GM21360 (cell line): ENCODE measurements around the gene WDSUB1.
A peak's percentile ranks its signal among the peaks of the same experiment; 100 is the strongest.

ENCODE experiments used
- ATAC-seq: cut with Tn5 transposase; IDR thresholded peaks from one replicate; pipeline ENCODE4 v1.9.1; 2021; ENCODE audit warnings: mild to moderate bottlenecking, moderate library complexity; ENCODE audit not compliant: unreplicated experiment

The WDSUB1 gene

GRCh38 chr2:159267921-159268320, 18.6 kb downstream of the WDSUB1 start:
- no peak for ATAC-seq

- ATAC-seq: no peak
Observed at GRCh38 chr2:159266554-159266953, 19.9 kb downstream of the WDSUB1 start.

DNA sequence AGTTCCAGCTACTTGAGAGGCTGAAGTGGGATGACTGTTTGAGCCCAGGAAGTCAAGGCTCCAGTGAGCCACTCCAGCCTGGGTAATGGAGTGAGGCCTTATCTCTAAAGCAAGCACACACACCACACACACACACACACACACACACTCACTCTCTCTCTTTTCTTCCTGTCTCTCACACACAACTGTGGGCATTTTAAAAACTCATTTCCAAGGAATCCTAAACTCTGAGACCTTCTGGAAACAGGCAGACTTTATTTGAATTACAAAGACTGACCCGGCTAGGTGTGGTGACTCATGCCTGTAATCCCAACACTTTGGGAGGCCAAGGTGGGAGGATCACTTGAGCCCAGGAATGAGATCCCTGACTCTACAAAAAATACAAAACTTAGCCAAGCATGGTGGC, 21.3 kb downstream of the WDSUB1 start:
- ATAC-seq: no peak

GRCh38 chr2:159262904-159263303, 23.6 kb downstream of the WDSUB1 start:
- ATAC-seq: no peak

DNA sequence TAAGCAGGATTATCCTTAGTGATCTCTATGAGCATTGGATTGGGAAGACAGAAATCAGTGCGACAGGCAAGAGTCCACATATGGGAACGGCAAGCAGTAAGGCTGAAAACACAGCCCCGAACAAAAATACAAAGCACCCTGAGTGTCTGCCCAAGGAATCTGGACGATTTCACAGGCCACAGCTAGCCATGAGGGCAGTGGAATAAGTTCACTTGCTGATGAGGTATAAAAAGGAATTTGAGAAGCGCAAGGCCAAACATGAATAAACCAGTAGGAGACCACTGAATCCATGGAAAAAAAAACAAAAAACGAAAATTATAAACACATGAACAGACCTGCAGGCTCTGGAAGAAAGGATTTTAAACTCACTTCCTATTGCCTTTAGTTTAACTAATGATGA, 24.3 kb downstream of the WDSUB1 start:
- no peak for ATAC-seq

DNA sequence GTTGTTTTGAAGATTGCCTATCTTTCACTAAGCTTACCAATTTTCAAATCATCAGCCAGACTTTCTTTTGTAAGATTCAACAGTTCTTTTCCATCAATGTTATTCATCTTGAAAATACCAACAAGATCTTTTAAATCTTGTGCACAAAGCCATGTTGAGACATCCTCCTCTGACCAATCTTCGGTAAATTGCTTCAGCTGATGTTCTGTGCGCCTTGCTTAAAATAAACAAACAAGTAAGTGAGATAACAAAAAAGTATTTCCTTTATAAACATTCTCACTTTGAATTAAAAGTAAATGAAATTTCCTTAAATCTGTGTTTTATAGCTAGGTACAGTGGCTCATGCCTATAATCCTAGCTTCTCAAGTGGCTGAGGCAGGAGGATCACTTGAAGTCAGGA, 30.3 kb downstream of the WDSUB1 start:
- ATAC-seq: no peak

DNA sequence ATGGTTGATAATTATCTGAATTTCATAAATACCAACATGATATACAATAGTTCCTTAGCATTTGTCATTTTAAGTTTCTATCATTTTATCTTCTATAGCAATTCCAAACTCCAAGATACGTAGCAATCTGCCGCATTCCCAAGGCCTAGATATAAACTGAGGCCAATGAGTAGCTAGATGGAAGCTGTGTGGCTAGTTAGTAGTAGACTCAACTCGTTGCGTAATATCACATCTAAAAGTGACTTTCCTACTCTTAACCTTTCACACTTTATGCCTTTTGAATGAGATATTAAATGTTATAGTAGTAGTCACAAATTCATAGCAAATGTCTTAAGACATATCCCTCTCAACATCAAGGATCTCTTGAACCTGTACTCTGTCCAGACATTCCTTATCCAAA, 33.6 kb downstream of the WDSUB1 start:
- no peak for ATAC-seq

- no peak for ATAC-seq
Observed at GRCh38 chr2:159251296-159252173, 35.0 kb downstream of the WDSUB1 start.

GRCh38 chr2:159249990-159250715, 36.4 kb downstream of the WDSUB1 start:
- ATAC-seq: peak; percentile 60

DNA sequence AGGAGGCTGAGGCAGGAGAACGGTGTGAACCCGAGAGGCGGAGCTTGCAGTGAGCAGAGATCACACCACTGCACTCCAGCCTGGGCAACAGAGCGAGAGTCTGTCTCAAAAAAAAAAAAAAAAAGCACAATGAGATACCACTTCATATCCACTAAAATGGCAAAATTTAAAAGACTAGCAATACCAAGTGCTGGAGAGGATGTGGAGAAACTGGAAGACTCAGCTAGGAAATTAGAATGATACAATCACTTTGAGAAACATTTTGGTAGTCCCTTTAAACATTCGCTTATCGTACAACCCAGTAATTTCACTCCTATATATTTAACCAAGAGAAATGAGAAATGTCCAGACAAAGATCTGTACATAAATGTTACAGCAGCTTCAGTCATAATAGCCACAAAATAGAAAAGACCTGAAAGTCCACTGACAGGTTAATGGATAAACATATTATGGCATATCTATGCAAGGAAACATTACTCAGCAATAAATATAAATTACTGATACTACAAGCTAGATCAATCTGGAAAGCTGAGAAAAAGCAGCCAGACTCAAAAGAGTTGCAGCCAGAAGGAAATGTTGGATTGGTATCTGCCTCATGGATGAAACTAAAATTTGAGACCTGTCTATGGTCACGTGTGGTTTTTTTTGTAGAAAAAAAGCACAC, 40.0 kb downstream of the WDSUB1 start:
- no peak for ATAC-seq

DNA sequence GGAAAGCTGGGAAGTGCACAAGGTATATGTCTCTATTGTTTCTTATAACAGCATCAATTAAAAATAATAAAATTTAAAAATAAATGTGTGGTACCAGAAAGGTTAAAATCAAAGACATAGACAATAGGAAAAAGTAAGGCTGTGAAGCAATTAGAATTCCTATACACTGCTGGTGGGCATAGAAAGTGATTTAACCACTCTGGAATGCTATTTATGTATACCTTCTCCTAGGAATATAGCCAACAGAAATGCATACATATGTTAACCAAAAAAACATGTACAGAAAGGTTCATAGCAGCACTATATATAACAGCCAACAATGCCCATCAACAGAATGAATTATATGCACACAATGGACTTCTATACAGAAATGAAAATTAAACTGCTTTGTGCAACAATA, 43.0 kb downstream of the WDSUB1 start:
- no peak for ATAC-seq

DNA sequence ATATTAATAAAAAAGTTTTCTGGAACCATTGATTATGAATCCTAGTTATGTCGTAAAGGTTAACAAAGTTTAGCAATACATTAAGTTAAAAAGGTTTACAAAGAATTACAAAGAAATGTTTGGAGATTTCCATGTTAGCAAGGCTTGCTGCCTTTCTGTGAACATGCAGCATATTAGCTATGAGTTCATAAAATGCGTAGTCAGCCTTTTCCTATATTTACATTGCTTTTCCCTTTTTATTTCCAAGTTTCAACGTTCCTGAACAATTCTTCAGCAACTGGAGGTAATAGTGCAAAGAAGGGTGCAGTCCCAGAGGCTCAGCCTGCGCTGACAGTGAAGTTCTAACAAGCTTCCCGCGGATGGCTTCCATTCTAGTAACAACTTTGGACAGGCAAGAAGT, 51.6 kb downstream of the WDSUB1 start:
- ATAC-seq: no peak

DNA sequence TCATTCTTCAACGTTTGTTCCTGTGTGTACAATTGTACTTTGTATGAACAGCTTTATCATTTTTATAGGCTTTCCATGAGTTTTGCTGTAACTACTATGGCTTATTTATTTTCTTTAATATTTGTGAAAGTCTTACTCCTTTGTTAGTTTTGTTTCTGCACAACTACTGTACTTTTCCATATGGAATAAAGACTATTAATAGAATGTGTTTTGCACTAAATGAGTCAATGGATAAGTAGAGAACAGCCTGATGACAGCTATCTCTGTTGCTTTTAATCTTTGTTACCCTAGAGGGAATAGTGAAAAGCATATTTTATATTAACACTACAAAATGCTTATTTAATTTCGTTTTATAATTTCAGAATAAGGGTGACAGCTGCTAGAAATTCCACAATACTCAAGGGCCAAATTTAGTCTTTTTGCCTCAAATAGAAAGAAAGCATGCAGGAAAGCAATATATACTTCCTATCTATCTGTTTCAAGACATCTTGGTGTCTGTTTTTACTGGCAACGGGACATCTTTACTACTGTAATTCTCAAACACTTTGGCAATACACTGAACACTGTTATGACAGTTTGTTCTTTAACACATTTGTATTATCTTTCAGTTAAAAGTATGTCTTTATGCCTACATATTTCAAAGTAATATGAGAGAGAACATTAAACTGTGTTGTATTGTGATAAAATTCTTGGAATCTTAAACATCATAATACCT, 53.9 kb downstream of the WDSUB1 start:
- no peak for ATAC-seq

GRCh38 chr2:159230145-159230877, 56.2 kb downstream of the WDSUB1 start:
- ATAC-seq: no peak

- ATAC-seq: no peak
Observed at GRCh38 chr2:159229476-159230144, 56.9 kb downstream of the WDSUB1 start.

- ATAC-seq: no peak
Observed at GRCh38 chr2:159228081-159228581, 58.4 kb downstream of the WDSUB1 start.

- no peak for ATAC-seq
Observed at GRCh38 chr2:159227467-159227866, 59.0 kb downstream of the WDSUB1 start.

DNA sequence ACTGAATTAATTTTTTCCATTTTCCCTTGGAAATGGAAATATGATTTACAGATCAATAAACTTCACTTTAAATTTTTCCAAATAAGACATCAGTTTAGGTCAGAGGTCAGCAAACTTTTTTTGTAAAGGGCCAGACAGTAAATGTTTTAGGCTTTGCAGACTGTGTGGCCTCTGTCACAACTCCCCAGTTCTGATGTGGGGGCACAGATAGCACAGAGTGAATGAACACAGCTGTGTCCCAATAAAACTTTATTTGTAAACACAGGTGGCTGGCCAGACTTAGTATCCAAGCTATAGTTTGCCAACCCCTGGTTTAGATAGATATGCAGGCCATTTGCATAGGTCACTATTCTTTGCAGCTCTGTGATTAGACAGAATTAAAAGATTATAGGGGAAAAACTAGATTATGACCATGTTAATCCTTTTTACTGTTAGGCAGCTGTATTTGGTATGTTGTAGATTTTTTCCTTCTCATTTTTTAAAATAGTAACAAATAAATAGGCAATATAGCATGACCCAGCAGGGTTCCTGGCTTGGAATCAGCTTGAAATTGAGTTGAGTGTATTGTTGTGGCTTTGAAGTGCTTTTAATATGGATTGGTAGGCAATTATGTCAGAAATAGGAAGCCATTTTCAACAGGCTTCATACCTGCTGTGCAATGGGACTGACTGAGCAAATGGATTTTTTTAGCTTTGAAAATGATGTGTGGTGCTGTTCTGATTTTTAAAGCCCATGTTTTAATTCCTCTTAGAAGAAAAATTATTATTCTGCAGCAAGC, 59.7 kb downstream of the WDSUB1 start:
- ATAC-seq: no peak

- ATAC-seq: no peak
Observed at GRCh38 chr2:159226059-159226461, 60.4 kb downstream of the WDSUB1 start.
